GM10266 (cell line): ENCODE measurements around the gene FAM83G.
"Not testable (repeated sequence)": the region's sequence is repeated elsewhere in the genome, so short reads cannot be mapped to it uniquely, and the experiment has no call there.

Source experiments
- DNase-seq: peaks from one replicate; pipeline ENCODE4 v3.0.0; 2012; ENCODE audit errors: extremely low spot score
- CTCF ChIP-seq: IDR thresholded peaks from 2 replicates; pipeline ENCODE4 v1.5.1; 2012; ENCODE audit warnings: mild to moderate bottlenecking, low read depth; ENCODE audit not compliant: control insufficient read depth, insufficient read depth; ENCODE audit errors: missing control alignments

The FAM83G gene

GRCh38 chr17:18960241-18960665 is 44.3 kb downstream of the FAM83G start:
- no peak for TF ChIP-seq CTCF

GRCh38 chr17:18959845-18960240 is 44.7 kb downstream of the FAM83G start:
- no peak for TF ChIP-seq CTCF
- no peak for DNase-seq

More at GRCh38 chr17:18960241-18960665, 44.3 kb downstream of the FAM83G start:
- no peak for DNase-seq

GRCh38 chr17:18959071-18959844 is 45.3 kb downstream of the FAM83G start:
- TF ChIP-seq CTCF = no peak
- no peak for DNase-seq

- DNase-seq = no peak
- TF ChIP-seq CTCF = no peak
Measured at GRCh38 chr17:18958611-18959010, 46.0 kb downstream of the FAM83G start.

DNA sequence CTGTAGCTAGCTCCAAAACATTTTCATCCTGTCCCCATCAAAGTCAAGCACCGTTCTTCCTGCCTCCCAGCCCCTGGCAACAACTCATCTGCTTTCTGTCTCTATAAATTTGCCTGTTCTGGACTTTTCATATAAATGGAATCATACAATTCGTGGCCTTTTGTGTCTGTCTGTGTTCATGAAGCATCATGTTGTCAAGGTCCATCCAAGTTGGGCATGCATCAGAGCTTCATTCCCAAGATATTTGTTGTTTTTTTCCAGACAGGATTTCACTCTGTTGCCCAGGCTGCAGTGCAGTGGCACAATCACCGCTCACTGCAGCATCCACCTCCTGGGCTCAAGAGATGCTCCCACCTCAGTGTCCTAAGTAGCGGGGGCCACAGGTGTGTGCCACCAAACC is 46.7 kb downstream of the FAM83G start:
- DNase-seq = no peak
- TF ChIP-seq CTCF = no peak

- DNase-seq = no peak
- no peak for TF ChIP-seq CTCF
Measured at GRCh38 chr17:18956581-18956980, 48.0 kb downstream of the FAM83G start.

GRCh38 chr17:18956021-18956420 is 48.5 kb downstream of the FAM83G start:
- not testable (repeated sequence) for DNase-seq
